ENCODE data around the gene GRPEL2.

Gene GRPEL2

DNA sequence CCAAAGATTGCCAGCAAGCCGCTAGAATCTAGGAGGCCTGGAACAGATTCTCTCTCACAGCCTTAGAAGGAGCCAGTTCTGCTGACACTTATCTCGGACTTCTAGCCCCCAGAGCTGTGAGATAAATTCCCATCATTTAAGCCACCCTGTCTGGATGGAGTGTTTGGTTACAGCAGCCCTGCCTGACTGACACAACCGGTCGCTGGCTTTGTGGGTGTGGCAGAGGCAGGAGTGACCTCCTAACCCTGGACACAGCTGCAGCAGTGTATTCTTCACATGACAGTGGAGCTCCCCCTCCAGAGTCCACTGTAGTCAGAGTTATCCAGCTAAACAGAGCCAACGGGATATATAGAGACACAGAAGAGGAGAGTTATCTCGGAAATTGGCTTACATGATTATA is 55.0 kb downstream of the GRPEL2 start:
- no peak for TF ChIP-seq CTCF (IDR thresholded peaks at IDR 0.05)

GRCh38 chr5:149401051-149401450 is 55.8 kb downstream of the GRPEL2 start:
- no peak for TF ChIP-seq CTCF (IDR thresholded peaks at IDR 0.05)

DNA sequence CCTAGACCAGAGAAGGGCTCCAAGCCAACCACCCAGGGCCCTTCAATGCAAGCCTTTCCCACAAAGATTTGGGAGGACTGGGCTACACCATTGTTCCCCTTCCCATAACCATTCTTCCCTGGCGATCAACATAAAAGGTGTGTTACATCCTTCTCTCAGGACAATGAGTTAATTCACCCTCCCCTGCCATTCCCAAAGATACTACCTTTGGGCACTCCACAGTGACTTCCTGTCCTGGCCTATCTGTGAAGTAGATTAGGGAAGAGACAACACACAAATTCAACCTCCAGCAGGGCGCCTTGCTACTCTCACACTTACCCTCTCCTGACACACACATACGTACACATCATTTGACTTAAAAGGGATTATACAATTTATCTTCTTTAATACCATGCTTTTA is 57.0 kb downstream of the GRPEL2 start:
- TF ChIP-seq CTCF (IDR thresholded peaks at IDR 0.05): no peak
